HFFc6 (cell line): ENCODE data around the gene GNB3. TPM values are rescaled to one million over a fixed set of nuclear protein-coding genes. Genes with fewer than 3 reads are reported as not detected.

Source experiments
- DNase-seq: peaks from one replicate; pipeline ENCODE4 v3.0.0-alpha.2; 2018
- H3K27ac Mint-ChIP-seq: 2 replicates; pipeline ENCODE4 v1.8.0; 2020; ENCODE audit warnings: mild to moderate bottlenecking, mixed read lengths
- H3K27me3 Mint-ChIP-seq: 2 replicates; pipeline ENCODE4 v1.8.0; 2021; ENCODE audit warnings: mild to moderate bottlenecking, moderate library complexity, mixed read lengths; ENCODE audit not compliant: insufficient read depth
- H3K36me3 Mint-ChIP-seq: 2 replicates; pipeline ENCODE4 v1.8.0; 2021; ENCODE audit warnings: low read depth, mixed read lengths
- H3K4me1 Mint-ChIP-seq: 2 replicates; pipeline ENCODE4 v1.8.0; 2020; ENCODE audit warnings: low read depth, mixed read lengths
- H3K4me3 Mint-ChIP-seq: 2 replicates; pipeline ENCODE4 v1.8.0; 2020; ENCODE audit warnings: mild to moderate bottlenecking, moderate library complexity, mixed read lengths
- H3K9me3 Mint-ChIP-seq: 2 replicates; pipeline ENCODE4 v1.8.0; 2020; ENCODE audit warnings: mild to moderate bottlenecking, mixed read lengths
- CTCF ChIP-seq: fragments of 200-600 bp; sonication (generic); IDR thresholded peaks from 2 replicates; pipeline ENCODE4 v1.5.0; 2021; ENCODE audit warnings: antibody characterized with exemption, mild to moderate bottlenecking
- total RNA-seq, 6 experiments: library from RNA; stranded (reverse); fragmentation: NEBNext Ultra II Directional; extraction: Animal tissue kit (Norgen Biotek cat#: 25700); gene quantifications; 2 replicates in 1 of 6; 3 replicates in 5 of 6; pipeline ENCODE4 v1.2.3, GENCODE V29; 2021

Gene GNB3
- total RNA-seq, 6 experiments from 2014 or later = 4.3 to 7.2 (median 6.3) TPM

- Mint-ChIP-seq H3K36me3 (peaks cover 33% of the 10 kb centered on the region), H3K9me3 (no peaks in the 10 kb centered on the region), H3K27ac (peak overlapping the region; percentile 9; the same call in 1 of the 2 replicates), H3K4me3 (no peak overlapping the region), H3K4me1 (peaks cover 19% of the 10 kb centered on the region), H3K27me3 (peaks cover 11% of the 10 kb centered on the region)
- no peak for DNase-seq
- no peak for TF ChIP-seq CTCF
Observed at GRCh38 chr12:6847676-6848075, 7.0 kb downstream of the GNB3 start.

DNA sequence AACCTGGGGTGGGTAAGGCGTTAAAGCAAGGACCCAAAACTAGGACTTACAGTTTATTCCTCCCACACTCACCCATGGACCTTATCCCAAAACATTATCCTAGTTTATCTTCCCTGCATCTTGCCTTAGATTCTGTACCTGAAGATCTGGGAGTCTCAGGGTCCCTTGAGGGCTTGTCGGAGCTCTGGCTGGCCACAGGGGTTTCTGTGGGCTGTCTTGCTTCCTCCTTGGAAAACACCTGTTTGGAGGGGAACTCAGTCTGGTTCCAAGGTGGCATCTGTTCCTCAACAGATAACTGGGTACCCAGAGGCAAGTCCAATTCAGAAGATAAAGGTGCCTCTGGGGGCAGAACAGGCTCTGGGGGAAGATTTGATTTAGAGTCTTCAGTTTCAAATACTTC, 8.7 kb downstream of the GNB3 start:
- no peak for TF ChIP-seq CTCF
- H3K27me3 Mint-ChIP-seq = peaks cover 14% of the 10 kb centered on the region
- no peak overlapping the region for H3K27ac Mint-ChIP-seq
- peak overlapping the region; percentile 98 for H3K4me3 Mint-ChIP-seq
- H3K9me3 Mint-ChIP-seq = no peaks in the 10 kb centered on the region
- peaks cover 34% of the 10 kb centered on the region for H3K4me1 Mint-ChIP-seq
- no peak for DNase-seq
- peaks cover 41% of the 10 kb centered on the region for H3K36me3 Mint-ChIP-seq

DNA sequence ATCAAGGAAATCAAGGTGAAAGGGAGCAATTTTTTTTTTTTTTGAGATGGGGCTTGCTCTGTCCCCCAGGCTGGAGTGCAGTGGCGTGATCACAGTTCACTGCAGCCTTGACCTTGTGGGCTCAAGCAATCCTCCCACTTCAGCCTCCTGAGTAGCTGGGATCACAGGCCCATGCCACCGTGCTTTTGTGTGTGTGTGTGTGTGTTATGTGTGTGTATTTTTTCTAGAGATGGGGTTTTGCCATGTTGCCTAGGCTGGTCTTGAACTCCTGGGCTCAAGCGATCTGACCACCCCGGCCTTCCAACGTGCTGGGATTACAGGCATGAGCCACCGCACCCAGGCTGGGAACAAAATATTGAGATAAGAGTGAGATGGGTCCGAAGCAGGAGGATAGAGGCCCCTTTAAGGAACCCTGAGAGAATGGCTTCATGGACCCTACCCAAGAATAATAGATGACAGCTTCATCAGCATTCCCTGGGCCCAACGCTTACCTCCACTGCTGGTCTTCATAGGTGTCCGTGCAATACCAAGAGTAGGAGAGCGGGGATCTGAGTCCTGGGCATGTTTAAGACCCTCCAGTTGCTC, 9.3 kb downstream of the GNB3 start:
- peaks cover 35% of the 10 kb centered on the region for H3K4me1 Mint-ChIP-seq
- H3K4me3 Mint-ChIP-seq = peak overlapping the region; percentile 98
- peaks cover 35% of the 10 kb centered on the region for H3K36me3 Mint-ChIP-seq
- peaks cover 14% of the 10 kb centered on the region for H3K27me3 Mint-ChIP-seq
- peak overlapping the region; percentile 93 for H3K27ac Mint-ChIP-seq
- no peak for TF ChIP-seq CTCF
- no peaks in the 10 kb centered on the region for H3K9me3 Mint-ChIP-seq
- DNase-seq = no peak

DNA sequence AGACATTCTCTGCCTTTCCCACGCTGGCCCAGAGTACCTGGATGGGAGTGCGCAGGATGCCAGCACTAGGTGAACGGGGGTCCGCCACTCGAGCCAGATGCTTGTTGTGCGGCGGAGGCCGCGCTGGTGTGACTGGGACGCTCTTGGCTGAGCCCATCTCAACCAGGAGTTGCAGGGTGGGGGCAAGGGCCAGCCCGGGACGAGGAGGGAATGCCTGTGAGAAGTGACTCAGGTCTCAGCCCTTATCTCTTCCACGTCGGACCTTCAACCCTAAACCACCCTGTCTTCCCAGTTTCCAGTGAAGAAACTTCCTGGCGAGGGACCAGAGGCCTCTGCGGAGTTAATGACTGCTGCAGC, 10.0 kb downstream of the GNB3 start:
- Mint-ChIP-seq H3K36me3 (peaks cover 35% of the 10 kb centered on the region; the same call in 1 of the 2 replicates), H3K4me3 (peak overlapping the region; percentile 98), H3K4me1 (peaks cover 35% of the 10 kb centered on the region), H3K27me3 (peaks cover 14% of the 10 kb centered on the region), H3K27ac (peak overlapping the region; percentile 93), H3K9me3 (no peaks in the 10 kb centered on the region)
- TF ChIP-seq CTCF = no peak
- no peak for DNase-seq

DNA sequence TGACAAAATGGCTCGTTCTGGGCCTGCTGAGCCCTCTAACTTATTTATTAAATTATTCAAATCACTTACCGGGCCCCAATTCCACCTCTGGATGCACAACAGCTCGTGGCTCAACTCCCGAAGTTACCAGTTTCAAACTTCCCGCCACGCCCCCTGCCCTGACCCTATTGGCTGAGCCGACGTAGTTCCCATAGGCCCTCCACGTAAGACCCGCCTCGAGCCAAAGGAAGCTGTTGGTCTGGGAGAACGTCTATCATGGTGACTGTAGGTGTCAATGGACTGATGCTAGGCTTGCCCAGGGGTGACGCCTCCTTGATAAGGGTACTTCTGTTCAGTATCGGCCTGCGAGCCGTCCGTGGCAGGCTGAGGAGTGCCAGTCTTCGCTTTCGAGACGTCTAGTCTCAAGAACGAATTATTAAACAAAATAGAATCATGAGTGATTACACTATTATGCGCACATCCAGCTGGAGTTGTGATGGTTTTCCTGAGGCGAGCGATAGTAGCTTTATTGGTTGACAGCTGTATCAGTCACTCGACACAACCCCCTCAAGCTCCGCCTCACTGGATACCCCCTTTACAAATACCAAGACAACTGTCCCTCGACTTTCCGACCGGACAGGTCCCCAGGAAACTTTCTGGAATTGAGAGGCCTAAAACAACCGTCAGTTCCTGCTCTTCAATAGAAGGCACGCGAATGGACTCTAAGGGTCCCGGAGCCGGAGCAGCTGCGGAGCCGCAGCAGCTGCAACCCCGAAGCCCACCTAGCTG, 10.6 kb downstream of the GNB3 start, which contains the start of gene CDCA3:
TSS of gene CDCA3 (minus strand) at position 134 of the 768 bp plus-strand sequence. CDS start 334 bp downstream, outside the sequence.
- TF ChIP-seq CTCF = no peak
- Mint-ChIP-seq H3K4me1 (peaks cover 35% of the 10 kb centered on the region), H3K27me3 (peaks cover 13% of the 10 kb centered on the region), H3K36me3 (peaks cover 38% of the 10 kb centered on the region; the same call in 1 of the 2 replicates), H3K9me3 (no peaks in the 10 kb centered on the region), H3K4me3 (peak within 1 kb of the TSS; percentile 98), H3K27ac (peak within 1 kb of the TSS; percentile 93)
- peak; percentile 99 for DNase-seq
